Ovary (tissue), 3 donors: ENCODE results near the gene KLK6.

ENCODE experiments used
- POLR2A ChIP-seq: fragments of 450-650 bp; IDR thresholded peaks from one replicate; pipeline ENCODE4 v1.6.1; 2017; ENCODE audit warnings: antibody characterized with exemption, mild to moderate bottlenecking, moderate library complexity
- TF ChIP-seq, protein P1 (sequence below), 3 donors: fragments of 450-650 bp in 2 of 3; fragments of 200-600 bp in 1 of 3; IDR thresholded peaks; one replicate each; pipeline versions ENCODE4 v1.5.1 to v1.8.0; 2016 to 2022; ENCODE audit warnings: antibody characterized with exemption in 3 of 3, mild to moderate bottlenecking in 1 of 3
- donor health status: DM: no; HTN: no; CAD: no.

DNA sequence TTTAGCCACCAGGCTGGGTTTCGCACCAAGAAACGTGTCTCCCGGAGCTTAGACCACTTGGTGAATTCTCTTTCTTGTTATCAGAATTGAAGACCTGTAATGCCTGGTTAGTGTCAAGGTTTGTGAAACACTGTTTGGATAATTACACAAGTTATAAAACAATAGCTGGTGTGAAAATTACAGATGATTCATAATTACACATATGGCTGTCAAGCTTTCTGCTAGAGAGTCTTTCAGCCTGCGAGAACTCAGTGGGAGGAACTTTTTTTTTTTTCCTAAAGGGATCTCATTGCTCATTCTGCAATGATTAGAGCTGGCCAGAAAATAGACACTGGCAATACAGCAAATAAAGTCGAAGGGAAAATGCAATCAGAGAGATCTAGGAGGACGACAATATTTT, 44.8 kb downstream of the KLK6 start:
- no peak for TF ChIP-seq POLR2A
- TF ChIP-seq, protein P1, sequence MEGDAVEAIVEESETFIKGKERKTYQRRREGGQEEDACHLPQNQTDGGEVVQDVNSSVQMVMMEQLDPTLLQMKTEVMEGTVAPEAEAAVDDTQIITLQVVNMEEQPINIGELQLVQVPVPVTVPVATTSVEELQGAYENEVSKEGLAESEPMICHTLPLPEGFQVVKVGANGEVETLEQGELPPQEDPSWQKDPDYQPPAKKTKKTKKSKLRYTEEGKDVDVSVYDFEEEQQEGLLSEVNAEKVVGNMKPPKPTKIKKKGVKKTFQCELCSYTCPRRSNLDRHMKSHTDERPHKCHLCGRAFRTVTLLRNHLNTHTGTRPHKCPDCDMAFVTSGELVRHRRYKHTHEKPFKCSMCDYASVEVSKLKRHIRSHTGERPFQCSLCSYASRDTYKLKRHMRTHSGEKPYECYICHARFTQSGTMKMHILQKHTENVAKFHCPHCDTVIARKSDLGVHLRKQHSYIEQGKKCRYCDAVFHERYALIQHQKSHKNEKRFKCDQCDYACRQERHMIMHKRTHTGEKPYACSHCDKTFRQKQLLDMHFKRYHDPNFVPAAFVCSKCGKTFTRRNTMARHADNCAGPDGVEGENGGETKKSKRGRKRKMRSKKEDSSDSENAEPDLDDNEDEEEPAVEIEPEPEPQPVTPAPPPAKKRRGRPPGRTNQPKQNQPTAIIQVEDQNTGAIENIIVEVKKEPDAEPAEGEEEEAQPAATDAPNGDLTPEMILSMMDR (IDR thresholded peaks at IDR 0.05), result no peak
